Gastrocnemius medialis (tissue), 4 donors: ENCODE measurements around the gene RPS6KA2. TPM values are rescaled to one million over a fixed set of nuclear protein-coding genes. Genes with fewer than 3 reads are reported as not detected.

ENCODE experiments used
- ATAC-seq, 2 donors: fragments of 150-250 bp; one replicate each; pipeline ENCODE4 v1.9.1; 2016
- DNase-seq, 2 donors: peaks; one replicate each; pipeline ENCODE4 v3.0.0-alpha.2; 2019
- H3K27ac ChIP-seq, 4 donors: fragments of 200-600 bp; sonication (generic); 1 replicate in 1 of 4; 2 replicates in 3 of 4; pipeline ENCODE4 v1.5.1; 2016 to 2018; ENCODE audit warnings: mild to moderate bottlenecking in 2 of 4, moderate library complexity in 1 of 4
- H3K27me3 ChIP-seq, 3 donors: fragments of 200-600 bp; sonication (generic) in 2 of 3; 1 replicate in 1 of 3; 2 replicates in 2 of 3; pipeline versions ENCODE4 v1.5.1 to v1.6.0; 2016 to 2019; ENCODE audit warnings: mild to moderate bottlenecking in 1 of 3, moderate library complexity in 1 of 3
- H3K36me3 ChIP-seq, 2 donors: fragments of 200-600 bp; sonication (generic) in 1 of 2; one replicate each; pipeline ENCODE4 v1.5.1; 2017 to 2018
- H3K4me1 ChIP-seq, 2 donors: fragments of 200-600 bp; sonication (generic) in 1 of 2; one replicate each; pipeline ENCODE4 v1.5.1; 2016 to 2017; ENCODE audit warnings: mild to moderate bottlenecking in 2 of 2
- H3K4me3 ChIP-seq, 4 donors: fragments of 200-600 bp; sonication (generic) in 3 of 4; 1 replicate in 1 of 4; 2 replicates in 3 of 4; pipeline ENCODE4 v1.5.1; 2016 to 2019; ENCODE audit warnings: mild to moderate bottlenecking in 2 of 4
- H3K9me3 ChIP-seq, 3 donors: fragments of 200-600 bp; sonication (generic) in 2 of 3; 1 replicate in 1 of 3; 2 replicates in 2 of 3; pipeline ENCODE4 v1.5.1; 2016 to 2019
- POLR2A ChIP-seq, 2 donors: fragments of 450-650 bp; IDR thresholded peaks; one replicate each; pipeline ENCODE4 v1.6.1; 2017; ENCODE audit warnings: antibody characterized with exemption in 2 of 2, mild to moderate bottlenecking in 2 of 2, moderate library complexity in 2 of 2
- in situ Hi-C, 4 donors: fragments of 200-750 bp; cut with MboI; loops; one replicate each; pipeline versions ENCODE4 v1.15.0 to v1.8.0; 2017; ENCODE audit warnings: low sequenced_read_pairs in 4 of 4
- intact Hi-C: fragments of 100-400 bp; cut with DNase I; formaldehyde crosslinking; loops from one replicate; pipeline ENCODE4 v1.15.1; 2023; ENCODE audit warnings: low total_unique reads
- total RNA-seq, 4 donors: library from RNA; depleted of rRNA; stranded (reverse); fragments of >200 nt; gene quantifications; one replicate each; pipeline versions ENCODE4 v1.1.0 to v1.2.3, GENCODE V29; 2016
- TF ChIP-seq, protein P1 (sequence below), 5 experiments: fragments of 450-650 bp in 3 of 5; fragments of 200-600 bp in 2 of 5; sonication (generic) in 2 of 5; IDR thresholded peaks in 4 of 5; conservative IDR thresholded peaks in 1 of 5; 1 replicate in 4 of 5; 2 replicates in 1 of 5; pipeline ENCODE4 v1.5.1; 2016 to 2019; ENCODE audit warnings: antibody characterized with exemption in 5 of 5, mild to moderate bottlenecking in 3 of 5, moderate library complexity in 3 of 5

RPS6KA2 gene
- total RNA-seq, 4 donors from 2014 or later, result 18.7 to 35.7 (median 27.4) TPM

GRCh38 chr6:166563200-166563599, 63.9 kb downstream of the RPS6KA2 start:
- in situ Hi-C loops, result loop anchor here in 1 of 4 donors (5.0 kb wide), 1 partner anchor 49 kb away; no protein-coding TSS in a partner anchor

GRCh38 chr6:166562726-166563125, 64.3 kb downstream of the RPS6KA2 start:
- Histone ChIP-seq H3K27ac (peak overlapping the region; percentile 79 to 92 (median 85)), H3K9me3 (no peaks in the 10 kb centered on the region), H3K4me1 (peaks cover 54 to 76% of the 10 kb centered on the region in 2 donors), H3K4me3 (no peak overlapping the region), H3K36me3 (no peaks in the 10 kb centered on the region), H3K27me3 (no peaks in the 10 kb centered on the region)
- in situ Hi-C loops, result loop anchor here in 1 of 4 donors (5.0 kb wide), 1 partner anchor 50 kb away; no protein-coding TSS in a partner anchor
- TF ChIP-seq, protein P1, sequence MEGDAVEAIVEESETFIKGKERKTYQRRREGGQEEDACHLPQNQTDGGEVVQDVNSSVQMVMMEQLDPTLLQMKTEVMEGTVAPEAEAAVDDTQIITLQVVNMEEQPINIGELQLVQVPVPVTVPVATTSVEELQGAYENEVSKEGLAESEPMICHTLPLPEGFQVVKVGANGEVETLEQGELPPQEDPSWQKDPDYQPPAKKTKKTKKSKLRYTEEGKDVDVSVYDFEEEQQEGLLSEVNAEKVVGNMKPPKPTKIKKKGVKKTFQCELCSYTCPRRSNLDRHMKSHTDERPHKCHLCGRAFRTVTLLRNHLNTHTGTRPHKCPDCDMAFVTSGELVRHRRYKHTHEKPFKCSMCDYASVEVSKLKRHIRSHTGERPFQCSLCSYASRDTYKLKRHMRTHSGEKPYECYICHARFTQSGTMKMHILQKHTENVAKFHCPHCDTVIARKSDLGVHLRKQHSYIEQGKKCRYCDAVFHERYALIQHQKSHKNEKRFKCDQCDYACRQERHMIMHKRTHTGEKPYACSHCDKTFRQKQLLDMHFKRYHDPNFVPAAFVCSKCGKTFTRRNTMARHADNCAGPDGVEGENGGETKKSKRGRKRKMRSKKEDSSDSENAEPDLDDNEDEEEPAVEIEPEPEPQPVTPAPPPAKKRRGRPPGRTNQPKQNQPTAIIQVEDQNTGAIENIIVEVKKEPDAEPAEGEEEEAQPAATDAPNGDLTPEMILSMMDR (IDR thresholded peaks at IDR 0.05 in 4 of 5, conservative IDR thresholded peaks at IDR 0.05 in 1 of 5), result no peak
- intact Hi-C loops, result no loop called here
- no peak for ATAC-seq
- DNase-seq, result no peak

More at GRCh38 chr6:166563200-166563599, 63.9 kb downstream of the RPS6KA2 start:
- Histone ChIP-seq H3K27ac (peak overlapping the region; percentile 79 to 92 (median 85)), H3K9me3 (no peaks in the 10 kb centered on the region), H3K27me3 (no peaks in the 10 kb centered on the region), H3K4me1 (peaks cover 50 to 76% of the 10 kb centered on the region in 2 donors), H3K4me3 (no peak overlapping the region), H3K36me3 (no peaks in the 10 kb centered on the region)
- DNase-seq (no peak), ATAC-seq (no peak)
- TF ChIP-seq POLR2A (IDR thresholded peaks at IDR 0.05), result no peak
- TF ChIP-seq, protein P1 (IDR thresholded peaks at IDR 0.05 in 4 of 5, conservative IDR thresholded peaks at IDR 0.05 in 1 of 5), result no peak
- intact Hi-C loops, result no loop called here

GRCh38 chr6:166561771-166562359, 65.2 kb downstream of the RPS6KA2 start:
- peak overlapping the region; percentile 79 to 92 (median 85) for H3K27ac ChIP-seq
- DNase-seq (peak; percentile 78 to 83), ATAC-seq (peak; percentile 76)
- H3K36me3 ChIP-seq, result no peaks in the 10 kb centered on the region
- peaks cover 60 to 74% of the 10 kb centered on the region in 2 donors for H3K4me1 ChIP-seq
- intact Hi-C loops, result no loop called here
- no peaks in the 10 kb centered on the region for H3K27me3 ChIP-seq
- TF ChIP-seq POLR2A (IDR thresholded peaks at IDR 0.05), result peak; percentile 49 to 75
- TF ChIP-seq, protein P1 (IDR thresholded peaks at IDR 0.05 in 4 of 5, conservative IDR thresholded peaks at IDR 0.05 in 1 of 5), result no peak
- in situ Hi-C loops, result loop anchor here in 1 of 4 donors (5.0 kb wide), 1 partner anchor 50 kb away; no protein-coding TSS in a partner anchor
- H3K9me3 ChIP-seq, result no peaks in the 10 kb centered on the region
- H3K4me3 ChIP-seq, result peak overlapping the region in 1 of 4 donors; percentile 19

DNA sequence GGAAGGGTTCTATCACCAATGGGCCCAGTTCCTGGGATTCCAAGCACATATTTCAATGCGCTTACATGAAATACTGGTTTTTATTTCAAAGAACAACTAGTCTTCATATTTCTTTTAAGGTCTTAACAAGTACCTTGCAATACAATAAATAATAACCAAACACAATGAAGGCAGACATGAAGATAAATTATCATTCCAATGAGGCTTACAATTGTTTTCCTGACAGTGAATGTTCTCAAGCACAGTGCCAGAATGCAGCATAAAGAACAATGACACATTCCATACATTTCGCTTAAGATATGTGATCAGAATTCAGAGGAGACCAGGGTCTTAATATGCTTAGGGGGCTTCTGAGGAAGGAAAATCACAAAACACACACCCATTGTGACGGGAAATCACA, 66.8 kb downstream of the RPS6KA2 start:
- no peak overlapping the region for H3K4me3 ChIP-seq
- no peaks in the 10 kb centered on the region for H3K36me3 ChIP-seq
- ATAC-seq (no peak), DNase-seq (no peak)
- H3K9me3 ChIP-seq, result no peaks in the 10 kb centered on the region
- intact Hi-C loops (no loop called here), in situ Hi-C loops (loop anchor here in 1 of 4 donors (5.0 kb wide), 1 partner anchor 52 kb away; no protein-coding TSS in a partner anchor)
- no peaks in the 10 kb centered on the region for H3K27me3 ChIP-seq
- no peak for TF ChIP-seq POLR2A (IDR thresholded peaks at IDR 0.05)
- TF ChIP-seq, protein P1 (IDR thresholded peaks at IDR 0.05 in 4 of 5, conservative IDR thresholded peaks at IDR 0.05 in 1 of 5), result no peak
- H3K4me1 ChIP-seq, result peaks cover 54 to 72% of the 10 kb centered on the region in 2 donors
- H3K27ac ChIP-seq, result peak overlapping the region in 2 of 4 donors; percentile 15 to 86
